H9 (cell line): ENCODE results near the gene LCP1. TPM values are rescaled to one million over a fixed set of nuclear protein-coding genes. Genes with fewer than 3 reads are reported as not detected.

Source experiments
- DNase-seq: peaks from one replicate; pipeline ENCODE4 v3.0.0-alpha.2; 2017
- H2AFZ ChIP-seq: one replicate; pipeline ENCODE4 v1.6.1; 2013; ENCODE audit warnings: mild to moderate bottlenecking, low read length, control low read depth, moderate library complexity
- H2AK5ac ChIP-seq: 2 replicates; pipeline ENCODE4 v1.6.1; 2013; ENCODE audit warnings: low read length, control low read depth, mixed read lengths; ENCODE audit not compliant: insufficient read length
- H2BK120ac ChIP-seq: one replicate; pipeline ENCODE4 v1.6.1; 2013; ENCODE audit warnings: low read depth, mild to moderate bottlenecking, low read length, control low read depth, inconsistent platforms; ENCODE audit not compliant: poor library complexity, severe bottlenecking
- H2BK12ac ChIP-seq: 2 replicates; pipeline ENCODE4 v1.6.1; 2013; ENCODE audit warnings: low read length, control low read depth, mixed read lengths, low read depth; ENCODE audit not compliant: insufficient read length
- H2BK15ac ChIP-seq: 2 replicates; pipeline ENCODE4 v1.6.1; 2013; ENCODE audit warnings: low read depth, low read length, control low read depth
- H2BK20ac ChIP-seq: one replicate; pipeline ENCODE4 v1.6.1; 2013; ENCODE audit warnings: low read depth, mild to moderate bottlenecking, low read length, control low read depth, inconsistent platforms; ENCODE audit not compliant: poor library complexity, severe bottlenecking
- H2BK5ac ChIP-seq: 2 replicates; pipeline ENCODE4 v1.6.1; 2013; ENCODE audit warnings: low read length, control low read depth, mixed read lengths; ENCODE audit not compliant: insufficient read length
- H3K14ac ChIP-seq: 2 replicates; pipeline ENCODE4 v1.6.1; 2013; ENCODE audit warnings: low read length, control low read depth; ENCODE audit not compliant: insufficient read depth
- H3K18ac ChIP-seq: 2 replicates; pipeline ENCODE4 v1.6.1; 2013; ENCODE audit warnings: low read depth, mild to moderate bottlenecking, mixed read lengths, low read length, control low read depth; ENCODE audit not compliant: insufficient read length
- H3K23ac ChIP-seq: 2 replicates; pipeline ENCODE4 v1.6.1; 2013; ENCODE audit warnings: low read length, control low read depth, mixed read lengths, low read depth; ENCODE audit not compliant: insufficient read length
- H3K23me2 ChIP-seq: 2 replicates; pipeline ENCODE4 v1.6.1; 2013; ENCODE audit warnings: low read depth, mild to moderate bottlenecking, mixed read lengths, low read length, control low read depth; ENCODE audit not compliant: insufficient read length, poor library complexity, severe bottlenecking
- H3K27ac ChIP-seq: 2 replicates; pipeline ENCODE4 v1.5.1; 2013; ENCODE audit warnings: low read length, control low read depth, mixed read lengths, low read depth; ENCODE audit not compliant: insufficient read length
- H3K27me3 ChIP-seq: 2 replicates; pipeline ENCODE4 v1.6.1; 2013; ENCODE audit warnings: low read length, control low read depth, inconsistent platforms; ENCODE audit not compliant: insufficient read depth
- H3K4ac ChIP-seq: 2 replicates; pipeline ENCODE4 v1.6.1; 2013; ENCODE audit warnings: low read depth, mild to moderate bottlenecking, control low read depth, inconsistent platforms, low read length, moderate library complexity
- H3K4me1 ChIP-seq: 2 replicates; pipeline ENCODE4 v1.6.1; 2013; ENCODE audit warnings: low read length, control low read depth, inconsistent platforms; ENCODE audit not compliant: insufficient read depth
- H3K4me2 ChIP-seq: 2 replicates; pipeline ENCODE4 v1.6.1; 2013; ENCODE audit warnings: low read length, control low read depth, mixed read lengths; ENCODE audit not compliant: insufficient read length, insufficient read depth
- H3K56ac ChIP-seq: 2 replicates; pipeline ENCODE4 v1.6.1; 2013; ENCODE audit warnings: low read depth, mild to moderate bottlenecking, mixed read lengths, low read length, control low read depth; ENCODE audit not compliant: insufficient read length
- H3K79me1 ChIP-seq: 2 replicates; pipeline ENCODE4 v1.6.1; 2013; ENCODE audit warnings: low read depth, mild to moderate bottlenecking, moderate library complexity, low read length, control low read depth, inconsistent platforms; ENCODE audit not compliant: insufficient read depth, poor library complexity, severe bottlenecking
- H3K79me2 ChIP-seq: 2 replicates; pipeline ENCODE4 v1.6.1; 2013; ENCODE audit warnings: low read length, control low read depth, inconsistent platforms; ENCODE audit not compliant: insufficient read depth
- H3K9ac ChIP-seq: 2 replicates; pipeline ENCODE4 v1.6.1; 2013; ENCODE audit warnings: low read length, control low read depth, mixed read lengths; ENCODE audit not compliant: insufficient read length; ENCODE audit errors: extremely low read depth
- H3K9me3 ChIP-seq: one replicate; pipeline ENCODE4 v1.6.1; 2013; ENCODE audit warnings: low read depth, low read length, inconsistent platforms; ENCODE audit not compliant: control insufficient read depth
- H3T11ph ChIP-seq: one replicate; pipeline ENCODE4 v1.6.1; 2013; ENCODE audit warnings: mild to moderate bottlenecking, low read length, control low read depth, inconsistent platforms
- H4K20me1 ChIP-seq: one replicate; pipeline ENCODE4 v1.6.1; 2013; ENCODE audit not compliant: control insufficient read depth, insufficient read length, insufficient read depth
- H4K5ac ChIP-seq: 2 replicates; pipeline ENCODE4 v1.6.1; 2013; ENCODE audit warnings: low read depth, mild to moderate bottlenecking, mixed read lengths, low read length, control low read depth; ENCODE audit not compliant: insufficient read length
- H4K8ac ChIP-seq: replicated peaks from 2 replicates; pipeline ENCODE4 v1.6.1; 2013; ENCODE audit warnings: low read length, control low read depth, mixed read lengths, low read depth; ENCODE audit not compliant: insufficient read length
- H4K91ac ChIP-seq: 2 replicates; pipeline ENCODE4 v1.6.1; 2013; ENCODE audit warnings: low read depth, mild to moderate bottlenecking, moderate library complexity, mixed read lengths, low read length, control low read depth; ENCODE audit not compliant: insufficient read length
- H3K27ac Mint-ChIP-seq, 3 experiments: 2 replicates in 2 of 3; 3 replicates in 1 of 3; pipeline ENCODE4 v1.8.0; 2020 to 2021; ENCODE audit warnings: mixed read lengths in 3 of 3, mild to moderate bottlenecking in 1 of 3, moderate library complexity in 1 of 3
- H3K27me3 Mint-ChIP-seq: 2 replicates; pipeline ENCODE4 v1.8.0; 2021; ENCODE audit warnings: low read depth, mild to moderate bottlenecking, moderate library complexity, mixed read lengths
- H3K36me3 Mint-ChIP-seq, 3 experiments: 2 replicates in 2 of 3; 3 replicates in 1 of 3; pipeline ENCODE4 v1.8.0; 2020 to 2021; ENCODE audit warnings: low read depth in 3 of 3, mixed read lengths in 3 of 3; ENCODE audit not compliant: insufficient read depth in 1 of 3
- H3K4me1 Mint-ChIP-seq, 2 experiments: 2 replicates each; pipeline ENCODE4 v1.8.0; 2020; ENCODE audit warnings: mixed read lengths in 2 of 2
- H3K4me3 Mint-ChIP-seq, 2 experiments: 2 replicates in 1 of 2; 3 replicates in 1 of 2; pipeline ENCODE4 v1.8.0; 2020 to 2021; ENCODE audit warnings: mild to moderate bottlenecking in 2 of 2, mixed read lengths in 2 of 2, moderate library complexity in 1 of 2
- H3K9me3 Mint-ChIP-seq, 2 experiments: 2 replicates in 1 of 2; 3 replicates in 1 of 2; pipeline ENCODE4 v1.8.0; 2020; ENCODE audit warnings: mild to moderate bottlenecking in 2 of 2, mixed read lengths in 2 of 2, moderate library complexity in 1 of 2
- CTCF ChIP-seq: fragments of 200-600 bp; sonication (generic); conservative IDR thresholded peaks from 3 replicates; pipeline ENCODE4 v1.8.0; 2021; ENCODE audit warnings: antibody characterized with exemption, mild to moderate bottlenecking
- WGBS: extraction: QIAGEN DNeasy Blood & Tissue Kit; methylation state at CpG from one replicate; pipeline ENCODE4 v1.1.7; 2013; ENCODE audit warnings: missing lambda C conversion rate, low lambda C conversion rate, mixed read lengths; ENCODE audit not compliant: insufficient read length; ENCODE audit errors: extremely low coverage; 5-methylcytosine and 5-hydroxymethylcytosine counted together
- total RNA-seq: library from RNA; stranded (reverse); gene quantifications from 2 replicates; pipeline ENCODE4 v1.2.1, GENCODE V29; 2021

Gene LCP1
- total RNA-seq, 1 experiment from 2014 or later: 0.81 TPM

DNA sequence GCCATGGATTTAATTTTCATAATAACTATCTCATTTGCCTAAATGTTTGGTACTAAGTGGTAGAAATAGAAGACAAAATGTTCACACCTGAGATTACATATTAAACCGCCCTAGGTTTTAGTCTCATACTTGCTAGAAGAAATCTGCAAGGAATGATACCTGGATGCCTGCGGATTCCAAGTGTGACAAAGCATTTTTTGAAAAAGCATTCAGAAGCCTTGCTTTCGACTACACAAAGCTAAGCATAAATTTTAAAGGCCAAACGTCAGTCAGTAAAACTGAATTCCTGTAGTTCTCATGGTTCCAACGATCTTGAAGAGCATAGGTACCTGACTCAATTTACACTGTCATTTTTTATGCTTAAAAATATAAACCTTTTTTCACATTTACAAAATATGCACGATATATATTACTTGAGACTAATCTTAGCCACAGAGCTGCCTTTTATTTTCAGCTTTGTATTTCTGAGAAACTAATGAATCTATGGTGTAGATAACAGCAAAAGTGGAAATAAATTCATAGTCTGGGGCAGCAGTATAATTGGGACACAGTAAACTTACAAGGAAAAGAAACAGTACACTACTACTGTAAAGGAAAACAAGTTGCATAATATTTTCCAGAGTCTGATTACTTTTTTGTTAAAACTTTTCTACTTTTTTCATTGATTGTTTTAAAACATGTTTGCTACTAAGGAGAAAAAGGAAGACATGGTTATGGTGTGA lies 28.5 kb upstream of the LCP1 start:
- H3K4me1 ChIP-seq: no peaks in the 10 kb centered on the region
- H3K4me3 Mint-ChIP-seq: no peak overlapping the region
- no peak overlapping the region for H3K23ac ChIP-seq
- no peak overlapping the region for H2BK12ac ChIP-seq
- peaks cover 29% of the 10 kb centered on the region for H3K27me3 Mint-ChIP-seq
- no peak overlapping the region for H3K27ac ChIP-seq
- no peak overlapping the region for H3K14ac ChIP-seq
- no peak overlapping the region for H2AFZ ChIP-seq
- no peak overlapping the region for H4K91ac ChIP-seq
- no CpG with 5 or more reads among the region's 6 CpGs for WGBS
- no peak overlapping the region for H3K27ac Mint-ChIP-seq
- H4K5ac ChIP-seq: no peak overlapping the region
- no peaks in the 10 kb centered on the region for H3K9me3 ChIP-seq
- H3K4ac ChIP-seq: no peak overlapping the region
- H3K56ac ChIP-seq: no peak overlapping the region
- H3K4me1 Mint-ChIP-seq: peaks cover 18% of the 10 kb centered on the region in 2 experiments
- H3K9me3 Mint-ChIP-seq: no peaks in the 10 kb centered on the region; a peak in 1 of 5 replicates
- no peaks in the 10 kb centered on the region for H3K79me1 ChIP-seq
- no peak overlapping the region for H2BK20ac ChIP-seq
- no peak overlapping the region for H2AK5ac ChIP-seq
- no peak overlapping the region for H3K9ac ChIP-seq
- H2BK5ac ChIP-seq: no peak overlapping the region
- H4K8ac ChIP-seq: no peak overlapping the region
- no peaks in the 10 kb centered on the region for H3K79me2 ChIP-seq
- H2BK120ac ChIP-seq: no peak overlapping the region
- DNase-seq: no peak
- H3K4me2 ChIP-seq: no peak overlapping the region
- no peak overlapping the region for H2BK15ac ChIP-seq
- H3K23me2 ChIP-seq: peaks cover 12% of the 10 kb centered on the region
- no peak for TF ChIP-seq CTCF
- no peak overlapping the region for H3K18ac ChIP-seq
- no peak overlapping the region for H3T11ph ChIP-seq
- H4K20me1 ChIP-seq: no peaks in the 10 kb centered on the region
- no peaks in the 10 kb centered on the region for H3K36me3 Mint-ChIP-seq
- H3K27me3 ChIP-seq: no peaks in the 10 kb centered on the region; the same call in 1 of the 2 replicates
